NCI-H510A treated with DMSO at 0.1 percent for 48 hours (cell line): ENCODE results near the gene ZBTB7A.

Experiments used
- DNase-seq: peaks from one replicate; lab custom pipeline; 2025; lab: John Stamatoyannopoulos, UW

The ZBTB7A gene

DNA sequence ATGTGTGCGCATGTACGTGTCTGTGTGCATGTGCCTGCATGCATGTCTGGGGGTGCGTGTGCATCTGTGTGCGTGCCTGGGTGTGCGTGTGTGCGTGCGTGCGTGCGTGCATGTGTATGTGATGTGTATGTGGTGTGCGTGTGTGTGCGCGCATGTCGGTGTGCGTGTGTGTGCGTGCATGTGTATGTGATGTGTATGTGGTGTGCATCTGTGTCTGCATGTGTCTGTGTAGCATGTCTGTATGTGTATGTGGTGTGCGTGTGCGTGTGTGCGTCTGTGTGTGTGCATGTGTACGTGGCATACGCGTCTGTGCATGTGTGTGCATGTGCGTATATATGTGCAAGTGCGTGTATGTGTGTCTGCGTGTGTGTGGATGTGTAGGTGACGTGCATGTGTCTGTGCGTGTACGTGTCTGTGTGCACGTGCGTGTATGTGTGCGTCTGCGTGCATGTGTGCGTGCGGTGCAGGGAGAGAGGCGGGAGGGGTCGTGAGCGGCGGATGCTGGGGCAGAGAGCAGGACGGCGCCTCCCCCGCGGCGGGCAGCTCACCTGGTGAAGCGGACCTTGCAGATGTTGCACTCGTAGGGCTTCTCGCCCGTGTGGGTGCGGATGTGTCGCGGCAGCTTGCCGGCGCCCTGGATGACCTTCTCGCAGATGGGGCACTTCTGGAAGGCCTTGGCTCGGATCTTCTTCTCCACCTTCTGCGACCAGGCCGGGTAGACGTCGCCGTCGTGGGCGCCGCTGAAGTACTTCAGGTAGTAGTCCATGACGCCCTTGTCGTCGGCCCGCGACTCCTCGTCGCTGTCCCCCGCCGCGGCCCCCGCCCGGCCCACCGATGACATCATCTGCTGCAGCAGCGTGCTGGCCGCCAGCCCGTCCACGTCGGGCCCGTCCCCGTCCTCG is 13.0 kb downstream of the ZBTB7A start:
- no peak for DNase-seq

DNA sequence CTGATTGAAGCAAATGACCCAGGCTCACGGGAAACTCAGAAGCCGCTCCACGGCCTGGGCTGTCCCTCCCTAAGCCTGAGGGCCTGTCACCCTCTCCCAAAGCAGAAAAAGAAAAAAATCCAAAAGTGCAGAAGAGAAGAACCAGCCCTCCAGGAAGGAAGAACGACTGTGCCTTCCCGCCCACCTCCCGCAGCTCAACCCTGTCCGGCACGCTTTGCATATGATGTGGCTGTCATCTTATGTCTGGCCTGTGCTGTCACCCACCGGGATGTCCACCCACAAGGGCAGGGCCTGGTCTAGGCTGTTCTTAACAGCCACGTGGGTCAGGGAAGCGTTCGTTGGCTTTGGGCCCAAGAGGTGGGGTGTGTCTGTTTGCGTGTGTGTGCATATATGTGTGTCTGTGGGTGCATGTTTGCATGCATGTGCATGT is 13.7 kb downstream of the ZBTB7A start:
- DNase-seq: no peak

DNA sequence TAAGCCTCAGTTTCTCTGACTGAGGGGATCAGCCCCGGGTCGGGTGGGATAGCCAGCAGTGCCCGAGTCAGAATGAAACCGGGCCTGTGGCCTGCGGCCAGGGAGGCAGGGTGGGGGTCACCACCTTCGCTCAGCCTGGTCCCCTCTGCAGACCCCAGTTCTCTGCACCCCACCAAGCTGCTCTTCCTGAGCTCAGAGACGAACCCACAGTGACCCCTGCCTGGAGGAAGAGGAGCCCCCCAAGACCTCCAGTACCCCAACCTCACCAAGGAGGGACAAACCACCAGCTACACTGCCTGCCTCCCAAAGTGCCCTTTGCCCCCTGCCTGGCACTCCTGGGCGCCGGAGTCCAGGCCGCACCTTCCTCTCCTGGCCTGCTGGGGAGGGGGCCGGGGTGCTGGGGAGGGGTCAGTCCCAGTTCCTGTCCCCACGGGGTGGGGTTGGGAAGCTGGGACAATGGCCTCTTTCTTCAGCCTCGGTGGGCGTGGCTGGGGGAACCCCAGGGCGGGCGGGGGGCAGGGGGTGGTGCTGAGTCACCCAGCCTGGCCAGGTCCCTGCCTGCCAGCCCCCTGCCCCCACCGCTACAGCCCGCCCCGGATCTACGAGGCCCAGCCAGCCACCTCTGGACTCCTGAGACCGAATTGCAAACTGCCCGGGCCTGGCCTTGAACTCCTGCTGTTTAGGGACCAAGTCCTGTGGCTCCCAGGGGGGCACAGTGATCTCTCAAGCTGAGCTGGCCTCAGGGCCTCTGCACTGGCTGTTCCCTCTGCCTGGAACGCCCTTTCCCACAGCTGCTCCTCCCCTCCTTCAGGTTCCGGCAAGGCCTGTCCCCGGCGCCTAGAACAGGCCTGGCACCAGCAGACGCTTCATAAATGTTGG is 14.3 kb downstream of the ZBTB7A start:
- no peak for DNase-seq

DNA sequence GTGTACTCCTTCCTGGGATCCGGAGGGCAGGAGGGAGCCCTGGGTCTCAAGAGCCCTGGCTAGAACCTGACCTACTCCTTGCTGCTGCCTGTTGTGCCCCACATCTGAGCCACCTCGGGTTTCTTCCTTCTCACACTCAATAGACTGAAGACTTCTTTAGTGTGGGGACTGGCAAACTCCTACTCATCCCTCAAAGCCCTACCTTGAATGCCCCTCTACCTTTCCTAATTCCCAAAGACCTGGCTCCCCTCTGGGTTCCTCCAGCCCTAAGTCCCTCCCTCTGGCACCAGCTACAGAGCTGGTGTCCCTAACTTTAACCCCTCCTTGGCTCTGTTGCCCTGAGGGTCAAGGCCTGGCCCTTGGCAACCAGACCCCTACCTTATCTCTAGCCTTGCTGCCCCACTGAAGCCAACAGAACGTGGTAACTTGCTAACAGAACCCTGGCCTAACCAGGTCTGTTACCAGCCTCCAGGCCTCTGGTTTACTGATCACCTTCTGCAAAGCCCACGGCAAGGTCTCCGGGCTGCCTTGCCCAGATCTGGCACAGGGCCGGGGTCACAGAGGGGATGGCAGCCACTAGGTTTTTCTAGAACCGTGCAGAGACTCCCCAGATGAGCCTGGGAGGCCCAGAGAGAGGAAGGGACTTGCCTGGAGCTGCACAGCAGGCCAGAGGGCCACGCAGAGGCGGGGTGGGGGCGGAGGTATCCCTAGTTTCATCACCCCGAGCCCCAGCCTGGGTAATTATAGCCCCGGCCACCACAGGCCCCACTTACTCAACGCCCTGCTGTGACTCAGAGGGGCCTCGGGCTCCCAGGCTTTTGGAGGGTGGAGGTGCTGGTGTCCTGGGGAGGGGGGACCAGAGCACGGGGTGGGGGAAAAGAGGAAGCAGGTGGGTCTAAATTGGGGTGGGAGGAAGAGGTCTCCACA is 15.3 kb downstream of the ZBTB7A start:
- DNase-seq: no peak

DNA sequence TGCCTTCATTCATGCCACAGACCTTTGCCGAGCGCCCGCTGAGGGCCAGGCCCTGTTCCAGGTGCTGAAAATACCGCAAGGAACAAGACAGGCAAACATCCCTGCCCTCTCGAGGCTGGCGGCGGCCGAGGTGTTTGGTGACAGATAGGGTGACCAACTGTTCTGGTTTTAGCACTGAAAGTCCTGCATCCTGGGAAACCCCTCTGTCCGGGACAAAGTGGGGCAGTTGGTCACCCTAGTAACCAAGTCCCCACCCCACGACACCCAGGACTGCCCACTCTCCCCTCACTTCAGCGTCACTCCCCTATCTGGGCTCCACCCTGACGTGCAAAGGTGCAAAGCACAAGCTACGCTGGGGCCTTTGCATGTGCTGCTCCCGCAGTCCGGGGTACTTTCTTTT is 17.3 kb downstream of the ZBTB7A start:
- DNase-seq: no peak

DNA sequence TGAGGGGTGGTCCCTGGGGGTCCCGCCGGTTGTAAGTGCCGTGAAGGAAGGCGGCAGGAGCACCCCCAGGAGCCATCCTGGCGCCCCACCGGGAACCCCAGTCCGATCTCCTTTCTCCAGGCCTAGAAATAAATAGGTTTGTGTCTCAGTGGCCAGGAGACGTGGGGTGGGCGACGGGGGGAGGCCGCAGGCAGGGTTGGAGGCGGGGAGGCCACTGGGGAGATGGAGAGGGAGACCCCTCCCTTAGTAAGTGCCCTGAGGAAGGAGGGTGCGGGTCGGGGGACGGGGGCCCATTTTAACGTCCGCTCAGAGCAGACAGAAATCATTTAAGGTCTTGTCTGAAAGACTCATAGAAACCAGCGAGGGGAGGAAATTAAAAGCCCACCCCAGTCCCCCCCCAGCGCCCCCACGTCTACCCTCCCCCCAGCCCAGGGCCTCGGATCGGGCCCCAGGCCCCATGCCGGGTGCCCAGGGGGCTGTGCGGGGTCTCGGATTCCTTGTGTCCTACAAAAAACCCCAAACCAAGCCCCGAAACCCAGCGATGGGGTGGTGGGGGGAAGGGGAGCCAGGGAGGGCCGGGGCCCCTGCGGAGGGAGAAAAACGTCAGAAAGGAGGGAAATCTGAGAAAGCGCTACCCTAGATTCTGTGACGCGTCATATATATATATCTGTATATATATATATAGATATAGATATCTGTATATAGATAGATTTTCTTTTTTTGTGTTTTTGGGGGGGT is 19.6 kb downstream of the ZBTB7A start:
- DNase-seq: no peak

DNA sequence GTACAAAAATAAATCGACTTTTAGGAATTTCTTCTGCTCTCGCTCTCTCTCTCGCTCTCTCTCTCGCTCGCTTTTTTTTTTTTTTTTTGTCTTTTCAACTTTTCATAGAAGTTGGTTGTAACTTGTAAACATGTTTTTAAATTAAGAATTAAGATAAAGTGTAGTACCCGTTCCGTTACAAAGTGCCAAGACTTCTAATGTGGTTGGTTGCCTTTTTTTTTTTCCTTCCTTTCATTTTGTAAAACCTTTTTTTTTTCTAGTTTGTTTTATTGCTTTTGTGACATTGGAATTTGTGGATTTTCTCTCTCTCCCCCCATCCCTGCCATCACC is 20.4 kb downstream of the ZBTB7A start:
- DNase-seq: no peak

DNA sequence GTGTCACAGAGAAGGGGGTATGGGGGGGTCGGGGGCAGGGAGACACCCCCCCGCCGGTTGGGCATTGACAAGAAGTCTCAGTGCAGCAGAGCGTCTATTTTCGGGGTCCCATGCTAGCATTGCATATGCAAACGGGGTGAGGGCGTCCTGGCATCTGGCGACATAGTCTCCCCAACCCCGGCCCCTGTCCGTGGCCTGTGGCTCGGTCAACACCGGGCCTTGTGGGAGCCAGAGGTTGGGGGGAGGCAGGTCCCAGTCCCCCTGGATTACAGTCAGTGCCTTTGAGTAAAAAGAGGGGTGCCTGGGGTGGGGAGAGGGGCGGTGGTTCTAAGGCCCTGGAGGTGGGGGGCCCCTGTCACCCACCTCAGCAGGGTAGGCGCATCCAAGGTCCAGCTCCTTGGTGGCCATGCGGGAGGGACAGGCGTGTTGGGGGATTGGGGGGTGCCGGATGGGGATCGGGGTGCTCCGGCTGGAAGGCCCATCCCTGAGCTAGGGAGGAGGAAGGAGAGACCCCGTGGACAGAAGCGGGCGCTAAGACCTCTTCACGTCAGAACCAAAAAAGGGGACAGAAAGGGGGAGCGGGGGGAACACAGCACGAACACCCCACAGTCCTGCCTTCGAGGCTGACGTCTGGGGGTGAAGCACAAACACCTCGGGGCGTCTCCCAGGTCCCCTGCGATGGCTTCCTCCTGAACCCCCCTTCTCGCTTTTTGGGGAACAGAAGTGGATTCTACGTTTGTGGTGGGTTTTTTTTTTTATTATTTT is 20.9 kb downstream of the ZBTB7A start:
- no peak for DNase-seq

DNA sequence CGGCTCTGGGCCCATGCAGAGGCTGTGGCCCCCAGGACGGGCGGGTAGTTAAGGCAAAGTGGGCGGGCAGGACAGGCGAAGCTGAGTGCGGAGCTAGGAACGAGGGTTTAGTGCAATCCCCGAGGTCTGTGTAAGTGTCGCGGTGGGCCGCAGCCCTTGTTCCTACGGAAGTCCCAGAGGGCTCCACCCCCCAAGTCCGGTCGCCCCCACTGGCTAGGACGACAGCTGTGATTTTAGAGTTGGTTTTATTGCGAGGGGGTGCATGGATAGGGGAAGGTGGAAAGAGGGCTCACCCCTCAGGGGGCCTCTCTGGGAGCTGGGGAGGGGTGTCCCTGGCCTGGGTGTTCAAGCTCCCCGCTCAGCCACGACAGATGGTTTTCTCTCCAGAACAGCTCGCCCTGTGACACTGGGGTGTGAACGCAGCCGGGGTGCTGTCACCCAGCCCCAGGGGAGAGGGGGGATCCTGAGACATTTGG is 21.7 kb downstream of the ZBTB7A start:
- DNase-seq: no peak

DNA sequence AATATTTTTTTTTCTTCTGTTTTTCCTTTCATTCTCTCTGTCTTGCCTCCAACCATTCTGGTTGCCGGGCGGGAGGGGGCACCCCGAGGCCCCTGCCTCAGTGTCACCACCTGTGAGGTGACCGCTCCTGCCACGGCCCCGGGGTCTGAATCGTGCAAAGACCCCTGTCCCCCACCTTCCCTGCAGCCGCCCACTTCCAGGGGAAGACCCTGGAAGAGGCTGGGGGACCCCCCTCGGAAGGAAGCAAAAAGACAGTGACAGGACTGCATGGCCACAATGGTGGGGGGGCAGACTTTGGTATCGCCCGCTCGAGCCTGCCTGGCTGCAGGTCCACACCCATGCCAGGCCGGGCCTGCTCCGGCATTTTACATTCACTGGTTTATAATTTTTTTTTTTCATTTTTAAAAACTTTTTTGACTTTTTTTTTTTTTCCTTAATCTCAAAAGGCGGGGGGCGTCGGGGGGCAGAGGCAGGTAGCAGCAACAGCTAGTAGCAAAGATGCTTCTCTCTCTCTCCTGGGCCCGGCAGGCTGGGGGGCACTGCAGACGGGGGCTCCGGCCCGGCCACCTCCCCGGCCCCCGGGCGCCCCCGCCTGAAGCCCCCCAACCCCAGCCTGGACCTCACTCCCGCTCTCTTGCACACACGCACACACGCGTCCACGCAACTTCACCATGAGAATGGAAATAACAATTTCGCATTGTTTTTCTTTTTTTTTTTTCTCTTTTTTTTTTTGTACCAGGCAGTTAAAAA is 22.6 kb downstream of the ZBTB7A start:
- no peak for DNase-seq

DNA sequence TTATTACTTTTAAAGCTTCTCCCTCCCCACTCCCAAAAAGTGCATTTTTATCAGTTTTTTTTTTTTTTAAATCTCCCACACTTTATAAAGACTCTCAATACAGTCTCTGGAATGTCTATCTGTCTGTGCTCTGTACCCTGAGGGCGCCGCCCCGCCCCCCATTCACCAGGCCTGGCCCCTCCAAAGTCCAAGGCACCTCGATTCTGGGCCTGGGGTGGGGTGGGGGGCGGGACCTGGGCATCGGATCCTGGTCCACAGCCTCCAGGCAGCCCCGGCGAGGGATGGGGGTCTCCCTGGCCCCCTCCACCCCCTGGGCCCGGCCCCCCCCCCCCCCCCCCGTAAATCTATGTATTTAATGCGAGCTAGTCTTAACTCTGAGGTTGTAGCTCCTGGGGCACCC is 23.3 kb downstream of the ZBTB7A start:
- no peak for DNase-seq

DNA sequence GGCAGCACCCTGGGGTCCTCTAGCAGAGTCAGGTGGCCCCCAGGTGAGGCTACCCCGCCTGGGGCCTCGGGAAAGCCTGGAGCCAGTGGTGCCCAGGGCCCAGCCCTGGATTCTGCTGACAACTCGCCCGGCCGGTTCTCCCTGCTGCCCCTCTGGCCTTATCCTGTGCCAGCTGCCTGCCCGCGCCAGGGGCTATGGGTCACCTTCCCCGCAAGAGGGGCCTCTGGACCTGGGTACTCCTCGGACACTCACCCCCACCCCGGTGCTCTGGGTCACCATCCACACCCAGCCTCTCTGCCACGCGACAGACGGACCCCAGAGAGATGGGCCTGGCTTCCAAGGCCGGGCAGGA is 24.0 kb downstream of the ZBTB7A start:
- DNase-seq: peak; percentile 33

DNA sequence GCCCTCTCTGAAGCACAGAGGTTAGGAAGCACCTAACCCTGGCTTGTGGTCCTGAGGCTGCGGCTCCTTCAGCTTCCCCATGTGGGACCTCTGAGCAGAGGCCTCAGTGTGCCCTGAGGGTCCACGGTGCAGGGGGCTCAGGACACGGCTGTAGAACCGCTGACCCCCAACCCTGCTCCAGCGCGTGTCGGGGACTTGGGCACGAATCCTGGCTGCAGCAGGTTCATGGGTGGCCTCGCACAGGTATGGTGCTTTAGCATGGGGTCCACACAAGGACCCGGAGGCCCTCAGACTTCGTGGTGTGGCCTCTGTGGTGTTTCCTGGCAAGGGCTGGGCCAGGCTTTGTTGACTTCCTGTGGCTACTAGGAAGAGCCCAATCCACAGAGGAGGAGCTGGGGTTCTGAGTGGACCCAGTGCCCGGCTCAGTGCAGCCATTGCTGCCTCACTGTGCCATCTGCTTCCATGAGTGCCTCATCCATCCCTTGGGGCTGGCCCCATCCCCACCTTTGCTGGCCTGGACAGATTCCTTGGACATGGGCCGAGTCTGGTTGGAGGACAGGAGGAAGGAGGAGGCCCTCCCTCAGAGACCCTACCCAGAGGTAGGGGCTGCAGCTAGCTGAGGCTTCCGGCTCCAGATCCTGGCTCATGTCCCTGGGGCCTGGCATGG is 24.5 kb downstream of the ZBTB7A start:
- DNase-seq: no peak

DNA sequence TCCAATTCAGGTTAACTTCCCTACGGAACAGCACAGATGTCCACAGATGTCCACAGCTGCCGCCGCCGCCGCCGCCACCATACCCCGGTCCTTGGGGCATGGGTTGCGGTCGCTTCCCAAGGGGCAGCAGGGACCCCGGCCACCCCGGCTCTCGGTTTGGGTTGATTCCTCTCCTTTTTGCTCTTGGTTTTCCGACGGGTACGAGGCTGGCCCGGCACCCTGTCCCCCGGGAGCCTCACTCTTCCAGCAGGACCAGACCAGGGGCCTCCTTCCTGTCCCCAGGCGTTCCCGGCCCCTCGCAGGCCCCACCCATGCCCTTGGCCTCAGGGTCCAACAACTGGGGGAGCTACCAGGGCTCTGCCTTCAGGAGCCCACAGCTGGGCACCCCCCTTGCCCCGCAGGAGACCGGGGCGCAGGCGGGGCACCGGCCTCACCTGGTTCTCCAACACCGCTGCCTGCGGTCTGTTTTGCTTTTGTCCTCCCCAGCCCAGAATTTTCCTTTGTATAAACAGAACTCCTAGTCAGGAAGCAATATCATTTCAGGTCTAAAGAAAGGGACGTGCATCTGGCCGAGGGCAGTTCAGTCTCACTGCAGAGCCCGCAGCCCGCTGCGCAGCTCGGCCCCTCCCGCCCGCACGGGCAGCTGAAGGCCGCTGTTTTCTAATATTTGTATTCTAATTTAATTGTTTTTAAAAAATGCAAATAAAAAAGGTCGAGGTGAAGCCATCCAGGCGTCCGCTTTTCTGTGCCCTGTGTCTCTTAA is 27.9 kb downstream of the ZBTB7A start:
- no peak for DNase-seq

DNA sequence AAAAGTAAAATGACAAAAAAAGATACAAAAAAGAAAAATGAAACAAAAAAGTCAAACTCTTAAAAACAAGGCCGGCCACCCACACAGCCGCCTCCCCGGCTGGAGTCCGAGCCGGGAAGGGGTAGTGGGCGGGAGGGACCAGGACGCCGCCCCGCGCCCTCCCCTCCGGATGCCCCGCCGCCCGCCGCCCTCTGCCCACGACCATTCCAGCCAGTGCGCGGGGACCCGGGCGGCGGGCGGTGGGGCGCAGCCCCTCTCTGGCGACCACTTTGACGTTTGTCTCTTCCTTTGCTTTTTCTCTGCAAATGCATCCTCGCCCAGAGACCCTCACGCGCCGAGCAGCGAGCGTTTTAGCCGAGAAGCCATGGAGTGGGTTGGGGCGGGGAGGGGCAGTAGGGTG is 28.6 kb downstream of the ZBTB7A start:
- DNase-seq: no peak

DNA sequence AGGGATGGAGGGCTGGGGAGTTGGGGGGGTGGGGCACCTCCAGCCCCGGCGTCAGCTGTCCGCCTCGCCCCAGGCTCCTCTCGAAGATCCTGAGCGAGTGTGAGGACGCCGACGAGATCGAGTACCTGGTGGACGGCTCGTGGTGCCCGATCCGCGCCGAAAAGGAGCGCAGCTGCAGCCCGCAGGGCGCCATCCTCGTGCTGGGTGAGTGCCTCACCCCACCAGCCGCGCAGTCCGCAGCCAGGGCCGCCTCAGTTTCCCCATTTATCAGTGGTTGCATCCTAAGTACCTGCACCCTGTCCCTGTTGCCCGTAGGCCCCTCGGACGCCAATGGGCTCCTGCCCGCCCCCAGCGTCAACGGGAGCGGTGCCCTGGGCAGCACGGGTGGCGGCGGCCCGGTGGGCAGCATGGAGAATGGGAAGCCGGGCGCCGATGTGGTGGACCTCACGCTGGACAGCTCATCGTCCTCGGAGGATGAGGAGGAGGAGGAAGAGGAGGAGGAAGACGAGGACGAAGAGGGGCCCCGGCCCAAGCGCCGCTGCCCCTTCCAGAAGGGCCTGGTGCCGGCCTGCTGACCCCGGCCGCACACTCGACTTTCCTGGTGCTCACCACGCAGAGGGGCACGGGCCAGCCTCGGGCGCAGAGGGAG is 29.3 kb downstream of the ZBTB7A start:
- DNase-seq: no peak

DNA sequence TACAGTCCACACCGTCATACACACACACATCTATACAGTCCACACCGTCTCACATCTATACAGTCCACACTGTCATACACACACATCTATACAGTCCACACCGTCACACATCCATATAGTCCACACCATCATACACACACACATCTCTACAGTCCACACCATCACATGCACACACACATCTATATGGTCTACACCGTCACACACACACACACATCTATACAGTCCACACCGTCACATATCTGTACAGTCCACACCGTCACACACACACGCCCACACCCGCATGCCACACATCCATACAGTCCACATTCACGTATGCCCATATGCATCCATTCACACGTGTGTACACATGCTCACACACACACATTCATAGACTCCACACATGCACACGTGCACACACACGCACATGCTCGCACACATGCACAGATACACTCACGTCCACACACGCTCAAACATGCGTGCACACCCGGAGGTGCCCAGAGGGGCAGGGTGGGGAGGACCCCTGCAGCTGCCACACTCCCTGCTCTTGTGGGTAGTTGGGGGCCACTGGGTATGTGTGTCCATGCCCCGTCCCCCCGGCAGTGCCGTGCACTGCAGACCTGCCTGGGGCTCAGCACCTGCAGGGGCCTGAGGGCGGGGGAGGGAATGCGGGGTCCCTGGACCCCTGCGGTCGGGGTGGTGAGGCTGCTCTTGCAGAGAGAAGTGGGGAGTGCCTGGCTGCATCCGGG is 30.0 kb downstream of the ZBTB7A start:
- DNase-seq: no peak
